Measurements from ENCODE around the gene RAB39A. TPM values are rescaled to one million over a fixed set of nuclear protein-coding genes. Genes with fewer than 3 reads are reported as not detected.

The RAB39A gene
- polyA plus RNA-seq, 4 donors, result 0.52 to 1.2 (median 0.66) TPM

DNA sequence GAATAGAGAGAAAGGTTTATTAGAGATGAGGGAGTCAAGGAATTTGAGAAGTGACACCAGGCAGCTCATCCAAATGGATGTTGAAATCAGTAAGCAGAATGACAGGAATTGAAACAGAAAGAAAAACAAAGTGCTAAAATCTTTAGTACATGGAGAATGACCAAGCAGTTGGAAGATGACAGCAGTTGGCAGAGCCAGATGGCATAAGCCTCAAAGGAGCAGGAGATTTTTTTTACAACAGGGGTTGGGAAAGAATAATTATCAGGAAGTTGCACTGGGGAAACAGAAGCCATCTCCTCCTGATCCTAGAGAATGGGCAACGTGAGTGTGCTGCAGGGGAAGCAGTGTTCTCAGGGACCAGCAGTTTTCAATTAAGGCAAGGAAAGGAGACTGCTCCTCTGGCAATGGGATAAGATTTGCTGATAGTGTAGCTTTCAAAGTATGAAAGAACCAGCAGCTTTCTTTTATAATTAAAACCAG, 28.9 kb downstream of the RAB39A start:
- DNase-seq (ENCODE audit: low read depth in 4 of 4, low spot score in 3 of 4), result no peak

DNA sequence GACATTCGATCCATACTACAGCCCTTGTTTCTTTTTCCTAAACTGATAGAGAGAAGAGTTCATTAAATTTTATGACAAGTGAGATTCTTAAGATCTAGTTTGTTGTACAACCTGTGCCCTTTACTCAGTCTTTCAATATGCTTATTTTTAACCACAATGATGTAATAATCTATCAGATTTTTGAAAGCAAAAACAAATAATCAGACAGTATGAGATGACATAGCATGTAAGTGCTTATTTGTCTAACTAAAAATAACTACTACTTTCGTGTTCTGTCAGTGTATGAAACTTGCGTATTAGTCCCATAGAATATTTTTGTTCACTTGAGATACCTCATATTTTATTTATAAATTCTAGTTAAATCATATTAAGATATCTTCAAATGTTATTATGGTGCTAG, 33.2 kb downstream of the RAB39A start:
- no peak for DNase-seq (ENCODE audit: low read depth in 4 of 4, low spot score in 3 of 4)

GRCh38 chr11:107962181-107962580, 33.9 kb downstream of the RAB39A start:
- no peak for DNase-seq (ENCODE audit: low read depth in 4 of 4, low spot score in 3 of 4)

DNA sequence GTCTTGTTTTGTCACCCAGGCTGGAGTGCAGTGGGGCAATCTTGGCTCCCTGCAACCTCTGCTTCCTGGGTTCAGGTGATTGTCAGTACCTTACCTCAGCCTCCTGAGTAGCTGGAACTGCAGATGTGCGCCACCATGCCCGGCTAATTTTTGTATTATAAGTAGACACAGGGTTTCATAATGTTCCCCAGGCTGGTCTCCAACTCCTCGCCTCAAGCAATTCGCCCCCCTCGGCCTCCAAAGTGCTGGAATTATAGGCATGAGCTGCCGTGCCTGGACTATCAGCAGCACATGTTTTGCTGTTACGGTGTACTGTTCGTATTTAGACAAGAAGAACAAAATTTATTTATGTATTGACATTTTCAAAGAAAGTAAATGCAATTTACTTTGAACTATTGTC, 34.8 kb downstream of the RAB39A start:
- DNase-seq (ENCODE audit: low read depth in 4 of 4, low spot score in 3 of 4), result no peak

DNA sequence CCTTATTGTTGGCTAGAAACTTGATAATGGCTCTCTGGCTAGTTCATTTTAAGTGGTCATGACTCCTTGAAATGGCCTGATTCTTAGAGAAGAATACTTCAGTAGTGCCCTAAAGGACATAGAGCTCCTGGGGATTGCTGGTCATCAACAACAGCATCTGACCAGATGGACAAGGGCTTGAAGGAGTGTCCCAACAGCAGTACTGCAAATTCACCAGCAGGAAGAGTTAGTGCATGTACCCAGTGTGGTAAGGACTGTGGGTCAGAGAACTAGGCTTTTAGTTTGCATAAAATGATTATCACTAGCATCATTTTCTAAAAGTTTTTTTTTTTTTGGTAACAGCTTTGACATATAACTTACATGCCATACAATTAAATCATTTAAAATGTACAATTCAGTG, 41.0 kb downstream of the RAB39A start:
- no peak for DNase-seq (ENCODE audit: low read depth in 4 of 4, low spot score in 3 of 4)

DNA sequence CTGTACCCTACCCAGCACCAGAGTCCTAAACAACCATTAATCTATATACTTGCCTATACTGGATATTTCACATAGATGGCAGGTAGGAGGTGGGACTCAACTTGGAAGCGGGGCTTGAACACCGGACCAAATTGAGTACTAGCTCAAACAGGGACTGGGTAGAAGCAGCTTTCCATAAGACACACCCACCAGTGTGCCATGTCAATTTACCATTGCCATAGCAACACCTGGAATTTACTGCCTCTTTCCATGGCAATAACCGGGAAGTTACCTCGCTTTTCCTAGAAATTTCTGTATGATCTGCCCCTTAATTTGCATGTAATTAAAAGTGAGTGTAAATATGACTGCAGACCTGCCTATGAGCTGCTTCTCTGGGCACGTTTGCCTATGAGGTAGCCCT, 41.8 kb downstream of the RAB39A start:
- DNase-seq (ENCODE audit: low read depth in 4 of 4, low spot score in 3 of 4), result no peak

GRCh38 chr11:107973641-107974040, 45.4 kb downstream of the RAB39A start:
- DNase-seq (ENCODE audit: low read depth in 4 of 4, low spot score in 3 of 4), result no peak

GRCh38 chr11:107988397-107989158, 60.3 kb downstream of the RAB39A start:
- DNase-seq (ENCODE audit: low read depth in 4 of 4, low spot score in 3 of 4), result no peak

DNA sequence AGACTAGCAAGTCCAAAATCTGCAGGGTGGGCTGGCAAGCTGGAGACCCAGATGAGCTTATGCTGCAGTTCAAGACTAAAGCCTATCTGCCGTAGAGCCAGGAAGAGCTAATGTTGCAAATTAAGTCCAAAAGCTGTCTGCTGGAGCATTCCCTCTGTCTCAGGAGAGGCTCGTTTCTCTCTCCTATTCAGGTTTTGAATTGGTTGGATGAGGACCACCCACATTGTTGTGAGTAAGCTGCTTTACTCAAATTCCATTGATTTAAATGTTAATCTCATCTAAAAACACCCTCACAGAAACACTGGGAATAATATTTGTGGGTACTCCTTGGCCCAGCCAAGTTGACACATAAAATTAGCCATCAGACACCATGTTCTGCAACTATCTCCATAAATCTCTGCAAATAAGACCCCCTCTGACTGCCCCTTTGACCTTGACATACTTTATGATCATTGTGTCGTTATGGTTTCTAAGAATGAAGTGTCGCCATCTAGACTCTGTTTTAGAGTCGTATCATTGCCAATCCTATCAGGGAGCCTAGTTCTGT, 63.7 kb downstream of the RAB39A start:
- no peak for DNase-seq (ENCODE audit: low read depth in 4 of 4, low spot score in 3 of 4)

- DNase-seq (ENCODE audit: low read depth in 4 of 4, low spot score in 3 of 4), result no peak
Measured at GRCh38 chr11:107996006-107996776, 67.9 kb downstream of the RAB39A start.

- DNase-seq (ENCODE audit: low read depth in 4 of 4, low spot score in 3 of 4), result no peak
Measured at GRCh38 chr11:107998761-107999160, 70.5 kb downstream of the RAB39A start.

DNA sequence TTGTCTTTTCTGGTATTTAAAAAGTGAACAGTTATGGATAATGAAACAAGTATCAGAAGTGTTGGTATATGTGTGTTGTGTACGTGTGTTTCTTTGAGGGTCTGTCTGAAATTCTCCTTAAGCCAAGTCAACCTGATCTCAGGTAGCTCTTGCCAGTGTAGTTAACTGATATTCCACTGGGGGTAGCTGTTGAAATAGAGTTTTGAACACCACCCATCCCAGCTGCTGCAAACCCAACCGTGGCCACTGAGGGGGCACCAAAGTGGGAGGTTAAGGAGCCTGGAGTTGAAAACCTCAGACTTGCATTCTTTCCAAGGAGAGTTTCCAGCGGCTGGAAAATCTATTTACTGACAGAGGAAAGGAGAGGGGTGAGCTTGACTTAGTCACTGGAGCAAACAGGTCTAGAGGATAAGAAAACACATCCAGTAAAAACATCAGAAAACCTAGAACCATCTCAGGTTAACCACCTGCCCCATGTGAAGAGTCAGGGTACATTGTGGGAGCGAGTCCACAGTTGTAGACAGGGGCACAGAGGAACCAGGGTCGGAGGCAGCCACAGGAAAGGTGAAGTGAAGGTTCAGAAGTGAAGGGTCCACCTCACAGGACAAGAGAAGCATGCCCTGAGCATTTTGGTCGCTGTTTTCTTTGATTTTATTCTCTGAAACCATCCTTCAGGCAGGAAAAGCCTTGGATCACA, 71.7 kb downstream of the RAB39A start:
- DNase-seq (ENCODE audit: low read depth in 4 of 4, low spot score in 3 of 4), result peak in 3 of 4 donors; percentile 12 to 19 (median 18)

GRCh38 chr11:108002476-108002875, 74.2 kb downstream of the RAB39A start:
- no peak for DNase-seq (ENCODE audit: low read depth in 4 of 4, low spot score in 3 of 4)

DNA sequence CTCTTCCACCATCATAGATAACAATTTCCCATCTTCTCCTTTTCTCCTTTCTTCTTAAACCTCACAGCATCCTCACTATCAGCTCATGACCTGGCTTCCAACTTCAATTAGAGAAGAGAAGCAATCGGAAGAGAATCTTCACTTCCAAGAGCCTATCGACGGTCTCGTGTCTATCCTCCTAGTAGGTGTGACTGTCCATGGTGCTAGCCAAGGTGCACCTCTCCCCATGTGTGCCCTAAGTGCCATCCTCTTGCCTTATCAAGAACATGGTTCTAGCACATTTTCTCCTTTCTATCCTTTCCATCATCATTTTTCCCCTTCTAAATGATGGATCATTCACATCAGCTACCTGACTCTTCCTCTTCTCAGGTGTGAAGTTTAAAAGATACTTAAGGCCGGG, 75.4 kb downstream of the RAB39A start:
- no peak for DNase-seq (ENCODE audit: low read depth in 4 of 4, low spot score in 3 of 4)

DNA sequence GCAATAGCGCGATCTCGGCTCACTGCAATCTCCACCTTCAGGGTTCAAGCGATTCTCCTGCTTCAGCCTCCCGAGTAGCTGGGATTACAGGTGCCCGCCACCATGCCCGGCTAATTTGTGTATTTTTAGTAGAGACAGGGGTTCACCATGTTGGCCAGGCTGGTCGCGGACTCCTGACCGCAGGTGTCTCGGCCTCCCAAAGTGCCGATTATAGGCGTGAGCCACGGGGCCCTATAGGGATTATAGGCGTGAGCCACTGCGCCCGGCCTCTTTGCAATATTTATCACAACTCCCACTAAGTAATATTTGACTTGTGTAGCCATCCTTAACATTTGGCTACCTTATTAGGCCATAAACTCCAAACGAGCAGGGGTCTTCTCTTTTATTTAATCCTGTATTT, 79.6 kb downstream of the RAB39A start:
- no peak for DNase-seq (ENCODE audit: low read depth in 4 of 4, low spot score in 3 of 4)

DNA sequence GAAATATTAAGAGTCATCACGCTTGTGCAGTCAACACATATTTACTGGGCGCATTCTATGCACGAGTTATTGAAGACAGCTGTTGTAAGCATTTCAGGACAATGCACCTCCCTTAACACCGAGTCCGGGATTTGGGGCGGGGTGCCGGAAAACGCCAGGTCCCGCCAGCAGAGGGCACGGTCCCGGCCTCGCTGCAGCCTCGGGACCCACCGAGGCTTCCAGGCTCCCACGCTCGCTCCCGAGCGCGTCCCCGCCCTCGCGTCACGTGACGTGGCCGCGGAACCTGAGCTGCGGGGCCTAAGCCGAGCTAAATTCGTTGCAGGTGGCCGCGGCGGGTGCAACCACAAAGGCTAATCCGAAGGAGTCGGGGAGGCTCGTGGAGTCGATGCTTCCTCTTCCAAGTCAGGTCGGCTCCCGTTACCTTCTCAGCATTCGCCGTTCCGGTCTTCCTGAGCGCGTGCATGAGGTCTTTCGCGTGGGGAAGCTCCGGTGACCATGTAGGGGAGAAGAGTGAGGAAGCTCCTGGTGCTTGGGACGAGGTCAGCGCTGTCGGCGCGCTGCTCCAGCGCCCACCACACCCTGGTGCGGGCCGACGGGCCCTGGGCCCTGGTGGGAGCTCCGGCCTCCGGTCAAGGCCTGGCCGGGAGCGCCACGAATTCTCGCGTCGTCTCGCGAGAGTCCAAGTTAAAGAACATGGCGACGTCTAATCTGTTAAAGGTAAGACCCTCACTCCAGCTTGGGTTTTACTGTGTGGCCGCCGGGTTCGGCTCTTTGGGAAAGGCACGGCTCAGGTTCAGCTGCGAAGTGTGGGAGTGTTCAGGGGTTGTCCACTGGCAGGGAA, 80.6 kb downstream of the RAB39A start, which contains the start of gene CUL5:
CUL5 (plus strand) TSS at position 243 of the 841 bp plus-strand sequence; CDS start at position 694, 451 bp downstream.
- DNase-seq (ENCODE audit: low read depth in 4 of 4, low spot score in 3 of 4), result peak; percentile 90 to 98 (median 90)

- DNase-seq (ENCODE audit: low read depth in 4 of 4, low spot score in 3 of 4), result peak in 1 of 4 donors; percentile 17
Measured at GRCh38 chr11:108009497-108010370, 81.5 kb downstream of the RAB39A start.

- DNase-seq (ENCODE audit: low read depth in 4 of 4, low spot score in 3 of 4), result no peak
Measured at GRCh38 chr11:108012139-108012725, 84.0 kb downstream of the RAB39A start.

All from right renal pelvis (tissue), 4 donors.